Activated CD4-positive, alpha-beta T cell treated with anti-CD3 and anti-CD28 coated beads, Interleukin-2, amount 50 U/mL, for 16 hours (primary cell): ENCODE data around the gene FOXP1.

Source experiments
- DNase-seq: peaks from one replicate; pipeline ENCODE4 v3.0.0-alpha.2; 2020

The FOXP1 gene

GRCh38 chr3:71225002-71225684 lies 358.4 kb downstream of the FOXP1 start:
- DNase-seq, result no peak

GRCh38 chr3:71219744-71220638 lies 363.5 kb downstream of the FOXP1 start:
- DNase-seq, result peak; percentile 66

GRCh38 chr3:71218508-71218907 lies 365.0 kb downstream of the FOXP1 start:
- no peak for DNase-seq

- DNase-seq, result no peak
These were observed 365.8 kb downstream of the FOXP1 start for GRCh38 chr3:71217640-71218222.

- no peak for DNase-seq
These were observed 368.2 kb downstream of the FOXP1 start for GRCh38 chr3:71215351-71215750.

GRCh38 chr3:71214797-71215196 lies 368.7 kb downstream of the FOXP1 start:
- DNase-seq, result no peak

- DNase-seq, result no peak
These were observed 369.5 kb downstream of the FOXP1 start for GRCh38 chr3:71214016-71214415.

- DNase-seq, result no peak
These were observed 372.4 kb downstream of the FOXP1 start for GRCh38 chr3:71211083-71211482.

DNA sequence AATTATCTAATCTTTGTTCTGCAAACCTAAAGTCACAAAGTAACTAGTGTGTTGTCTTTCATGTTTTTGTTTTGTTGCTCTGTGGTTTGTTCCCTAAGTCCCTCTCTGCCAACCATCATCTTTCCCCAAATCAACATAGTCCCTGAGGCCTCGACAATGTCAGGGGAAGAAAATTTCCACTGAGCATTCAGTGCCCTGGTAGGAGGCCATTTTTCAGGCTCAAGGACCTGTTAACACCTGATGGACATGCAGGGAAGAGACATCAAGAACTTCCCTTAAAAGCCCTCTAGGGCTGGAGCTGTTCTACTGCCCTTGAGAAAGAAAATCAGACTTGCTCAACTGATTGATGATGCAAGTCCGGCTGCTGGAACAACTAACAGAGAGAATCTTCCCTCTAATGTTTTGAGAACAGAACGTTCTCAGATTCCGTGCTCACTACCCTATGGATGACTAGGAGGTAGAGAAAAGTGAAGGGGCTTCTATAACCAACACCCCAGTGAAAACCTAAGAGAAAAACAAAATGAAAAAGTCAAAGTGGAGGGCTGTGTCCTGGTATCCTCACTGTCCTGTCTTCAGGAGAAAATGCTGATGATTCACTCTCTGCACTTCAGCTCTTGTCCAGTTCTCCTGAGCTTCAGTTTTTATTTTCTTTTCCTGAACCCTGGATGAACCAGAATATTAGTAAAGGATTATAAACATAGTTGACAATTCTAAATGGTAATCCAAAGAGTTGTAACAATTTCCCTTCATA lies 373.1 kb downstream of the FOXP1 start:
- DNase-seq, result no peak

DNA sequence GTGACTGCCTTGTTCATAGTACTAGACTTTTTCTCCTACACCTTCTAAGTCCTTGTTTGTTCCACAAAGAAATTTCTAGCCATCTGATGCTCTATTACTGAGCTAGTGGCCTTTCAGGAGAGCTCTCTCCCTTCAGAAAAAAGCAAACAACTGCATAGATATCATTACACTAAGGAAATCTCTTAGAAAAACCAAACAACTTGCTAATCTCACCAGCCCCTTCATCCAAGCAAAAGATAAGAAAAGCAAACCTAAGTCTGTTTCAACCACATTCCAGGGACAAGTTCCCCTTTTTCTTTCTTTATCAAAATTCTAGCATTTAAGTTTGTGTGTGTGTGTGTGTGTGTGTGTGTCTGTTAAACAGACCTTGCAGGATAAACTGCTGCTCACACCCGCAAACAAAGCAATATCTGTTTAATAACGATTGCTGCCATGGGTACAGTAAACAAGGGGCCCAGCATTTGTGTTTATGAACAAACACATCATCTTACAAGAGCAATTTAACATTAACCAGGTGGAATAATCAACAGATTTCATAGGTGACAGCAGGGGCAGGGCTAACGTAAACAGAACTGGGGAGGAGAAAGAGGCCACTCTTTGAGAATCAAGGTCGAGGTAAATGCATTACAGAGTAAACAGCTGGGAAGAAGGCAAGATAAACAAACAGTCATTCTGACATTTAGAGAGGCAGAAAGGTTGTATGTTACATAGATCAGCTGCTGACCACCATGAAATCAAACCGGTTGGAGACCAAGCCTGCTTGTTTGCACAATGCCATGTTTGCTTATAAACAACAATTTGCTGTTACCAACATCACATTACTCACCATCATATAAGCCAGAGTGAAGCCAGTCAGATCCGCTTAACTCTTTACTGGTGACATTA lies 375.1 kb downstream of the FOXP1 start:
- DNase-seq, result no peak

- DNase-seq, result no peak
These were observed 375.9 kb downstream of the FOXP1 start for GRCh38 chr3:71207632-71208031.

GRCh38 chr3:71206305-71207165 lies 377.0 kb downstream of the FOXP1 start:
- DNase-seq, result no peak

- DNase-seq, result no peak
These were observed 379.6 kb downstream of the FOXP1 start for GRCh38 chr3:71203727-71204488.

GRCh38 chr3:71202848-71203533 lies 380.5 kb downstream of the FOXP1 start:
- DNase-seq, result no peak

DNA sequence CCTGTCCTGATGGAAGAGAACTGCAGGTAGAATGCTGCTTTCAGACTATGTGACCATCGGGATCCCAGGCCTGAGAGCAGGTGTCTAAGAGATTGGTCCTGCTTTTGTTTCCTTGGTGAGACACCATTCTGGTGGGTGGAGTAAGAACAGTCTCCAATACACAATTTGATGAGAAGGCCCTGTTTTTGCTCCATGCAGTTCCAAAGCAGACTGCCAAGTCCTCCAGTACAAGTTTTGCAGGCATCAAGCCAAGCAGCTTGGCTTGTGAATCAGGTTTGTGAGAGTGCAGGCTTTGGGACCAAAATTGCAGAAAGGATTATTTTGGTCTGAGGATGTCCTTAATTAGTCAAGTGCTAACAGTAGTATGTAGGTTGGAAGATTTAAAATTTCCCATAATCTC lies 381.6 kb downstream of the FOXP1 start:
- no peak for DNase-seq

GRCh38 chr3:71197841-71198565 lies 385.5 kb downstream of the FOXP1 start:
- DNase-seq, result no peak

GRCh38 chr3:71195492-71195891 lies 388.0 kb downstream of the FOXP1 start:
- no peak for DNase-seq

- DNase-seq, result no peak
These were observed 388.7 kb downstream of the FOXP1 start for GRCh38 chr3:71194785-71195184.

GRCh38 chr3:71191031-71191482 lies 392.5 kb downstream of the FOXP1 start:
- DNase-seq, result no peak
